Retinal pigment epithelial cell (primary cell): ENCODE data around the gene SMPDL3A.

Source experiments
- DNase-seq: peaks from one replicate; pipeline ENCODE4 v3.0.0-alpha.2; 2010; ENCODE audit warnings: low read depth
- H3K4me3 ChIP-seq: 2 replicates; pipeline ENCODE4 v1.5.1; 2011; ENCODE audit warnings: mild to moderate bottlenecking, low read length, control low read depth, moderate library complexity
- TF ChIP-seq, protein P1 (sequence below): conservative IDR thresholded peaks from 2 replicates; pipeline ENCODE4 v1.5.1; 2011; ENCODE audit warnings: low read depth, low read length, control low read depth, inconsistent platforms

The SMPDL3A gene

DNA sequence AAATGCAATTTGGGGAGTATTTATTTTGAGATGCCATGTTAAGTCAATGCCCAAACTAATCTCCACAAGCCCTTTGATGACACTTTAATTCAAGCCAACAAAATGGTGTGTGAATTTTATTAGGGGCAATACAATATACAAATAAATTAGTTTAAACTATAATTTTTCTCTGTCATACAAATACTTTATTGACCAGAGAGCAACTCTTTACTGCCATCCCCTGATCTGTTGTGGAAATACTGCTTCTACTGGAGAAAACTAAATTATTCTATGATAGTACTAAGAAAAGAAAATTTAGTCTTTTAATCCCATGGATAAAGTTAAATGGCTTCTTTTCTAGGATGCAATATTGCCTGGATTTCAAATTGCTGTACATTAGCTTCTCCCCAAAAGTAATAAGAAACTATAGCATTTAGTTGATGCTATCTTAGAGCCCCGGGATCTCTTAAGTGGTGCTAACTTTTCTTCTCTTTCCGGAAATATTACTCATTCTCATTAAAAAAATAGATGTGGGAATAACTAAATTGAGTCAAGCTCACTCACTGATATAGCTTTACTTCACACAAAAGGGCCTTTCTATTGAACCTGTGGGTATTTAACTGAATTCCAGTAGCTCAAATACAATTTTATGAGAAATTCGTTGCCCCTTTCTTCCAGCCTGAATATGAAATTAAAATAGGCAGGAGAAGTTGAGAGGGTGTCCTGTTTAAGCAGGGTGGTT lies 49.2 kb downstream of the SMPDL3A start:
- no peak for DNase-seq
- TF ChIP-seq, protein P1, sequence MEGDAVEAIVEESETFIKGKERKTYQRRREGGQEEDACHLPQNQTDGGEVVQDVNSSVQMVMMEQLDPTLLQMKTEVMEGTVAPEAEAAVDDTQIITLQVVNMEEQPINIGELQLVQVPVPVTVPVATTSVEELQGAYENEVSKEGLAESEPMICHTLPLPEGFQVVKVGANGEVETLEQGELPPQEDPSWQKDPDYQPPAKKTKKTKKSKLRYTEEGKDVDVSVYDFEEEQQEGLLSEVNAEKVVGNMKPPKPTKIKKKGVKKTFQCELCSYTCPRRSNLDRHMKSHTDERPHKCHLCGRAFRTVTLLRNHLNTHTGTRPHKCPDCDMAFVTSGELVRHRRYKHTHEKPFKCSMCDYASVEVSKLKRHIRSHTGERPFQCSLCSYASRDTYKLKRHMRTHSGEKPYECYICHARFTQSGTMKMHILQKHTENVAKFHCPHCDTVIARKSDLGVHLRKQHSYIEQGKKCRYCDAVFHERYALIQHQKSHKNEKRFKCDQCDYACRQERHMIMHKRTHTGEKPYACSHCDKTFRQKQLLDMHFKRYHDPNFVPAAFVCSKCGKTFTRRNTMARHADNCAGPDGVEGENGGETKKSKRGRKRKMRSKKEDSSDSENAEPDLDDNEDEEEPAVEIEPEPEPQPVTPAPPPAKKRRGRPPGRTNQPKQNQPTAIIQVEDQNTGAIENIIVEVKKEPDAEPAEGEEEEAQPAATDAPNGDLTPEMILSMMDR: peak; percentile 65
- H3K4me3 ChIP-seq: no peak overlapping the region

- no peak overlapping the region for H3K4me3 ChIP-seq
- DNase-seq: no peak
- TF ChIP-seq, protein P1: peak; percentile 64
These were observed 50.4 kb downstream of the SMPDL3A start for GRCh38 chr6:122839472-122839871.

GRCh38 chr6:122839906-122840305 lies 50.8 kb downstream of the SMPDL3A start:
- TF ChIP-seq, protein P1: no peak
- no peak overlapping the region for H3K4me3 ChIP-seq
- DNase-seq: no peak

GRCh38 chr6:122845464-122845863 lies 56.4 kb downstream of the SMPDL3A start:
- no peak for DNase-seq

DNA sequence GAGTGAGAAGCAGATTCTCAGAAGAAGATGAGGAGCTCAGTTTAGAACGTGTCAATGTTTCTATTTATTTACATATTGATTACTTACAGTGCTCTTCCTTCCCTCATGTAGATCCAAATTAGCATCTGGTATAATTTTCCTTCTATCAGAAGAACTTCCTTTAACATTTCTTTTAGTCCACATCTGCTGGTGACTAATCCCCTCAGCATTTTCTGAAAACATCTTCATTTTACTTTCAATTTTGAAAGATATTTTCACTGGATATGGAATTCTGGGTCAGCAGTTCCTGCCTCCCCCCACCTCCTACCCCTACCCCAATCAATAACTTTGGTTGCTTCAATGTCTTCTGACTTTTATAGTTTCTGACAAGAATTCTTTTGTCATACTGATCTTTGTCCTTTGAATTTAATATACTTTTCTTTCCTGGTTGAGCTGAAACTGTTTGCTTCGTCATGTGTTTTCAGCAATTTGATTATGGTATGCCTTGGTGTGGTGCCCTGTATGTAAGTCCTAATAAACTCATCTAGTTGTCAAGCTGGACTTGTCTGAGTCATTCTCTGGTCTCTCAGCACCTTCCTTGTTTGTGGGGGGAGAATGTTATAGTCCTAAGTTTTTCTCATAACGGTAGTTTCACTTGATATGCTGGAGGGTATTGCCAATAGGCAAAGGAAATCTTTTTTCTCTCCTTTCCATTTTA lies 57.0 kb downstream of the SMPDL3A start:
- TF ChIP-seq, protein P1: no peak
- no peak for DNase-seq
- no peak overlapping the region for H3K4me3 ChIP-seq

More at GRCh38 chr6:122845464-122845863, 56.4 kb downstream of the SMPDL3A start:
- no peak overlapping the region for H3K4me3 ChIP-seq
- TF ChIP-seq, protein P1: no peak

- TF ChIP-seq, protein P1: no peak
- no peak for DNase-seq
- no peak overlapping the region for H3K4me3 ChIP-seq
These were observed 64.4 kb downstream of the SMPDL3A start for GRCh38 chr6:122853259-122853995.
